ENCODE data around the gene PGA3. TPM values are rescaled to one million over a fixed set of nuclear protein-coding genes. Genes with fewer than 3 reads are reported as not detected.
"Not testable (repeated sequence)": the region's sequence is repeated elsewhere in the genome, so short reads cannot be mapped to it uniquely, and the experiment has no call there.

PGA3 gene
- polyA plus RNA-seq, 1 of the 3 experiments (the other 2 are of a cell fraction) = not detected

- peaks cover 0 to 11% of the 10 kb centered on the region in 2 experiments; a peak in 1 of 4 replicates for H3K4me1 ChIP-seq (ENCODE audit: control insufficient read depth in 1 of 2, insufficient read depth in 2 of 2, low read depth in 1 of 2, low read length in 1 of 2)
- H3K9me3 ChIP-seq; POLR2A ChIA-PET; H3K4me3 ChIP-seq (ENCODE audit: low read depth in 2 of 2, low read length in 1 of 2); DNase-seq; H4K20me1 ChIP-seq (ENCODE audit: insufficient read depth); H3K9ac ChIP-seq; H3K27ac ChIP-seq (ENCODE audit: low read depth in 2 of 2, low read length in 1 of 2); H3K36me3 ChIP-seq (replicated peaks in 1 of 2; ENCODE audit: control insufficient read depth in 1 of 2, insufficient read depth in 2 of 2, low read length in 1 of 2); H3K9me2 ChIP-seq; H3K79me2 ChIP-seq (ENCODE audit: insufficient read depth); H3K27me3 ChIP-seq (ENCODE audit: insufficient read depth); H3K4me2 ChIP-seq; H3F3A ChIP-seq (replicated peaks; ENCODE audit: insufficient read depth); CTCF ChIA-PET; H2AFZ ChIP-seq (ENCODE audit: low read depth): not testable (repeated sequence)
- no CpG with 5 or more reads among the region's 10 CpGs for WGBS (ENCODE audit: low lambda C conversion rate)
Observed at GRCh38 chr11:61245284-61245964, 42.1 kb downstream of the PGA3 start.

- H3K9ac ChIP-seq; H2AFZ ChIP-seq (ENCODE audit: low read depth); H3K4me3 ChIP-seq (ENCODE audit: low read depth in 2 of 2, low read length in 1 of 2); CTCF ChIA-PET; DNase-seq; H3K27me3 ChIP-seq (ENCODE audit: insufficient read depth); H4K20me1 ChIP-seq (ENCODE audit: insufficient read depth); H3K9me2 ChIP-seq; H3K36me3 ChIP-seq (replicated peaks in 1 of 2; ENCODE audit: control insufficient read depth in 1 of 2, insufficient read depth in 2 of 2, low read length in 1 of 2); H3K4me2 ChIP-seq; H3F3A ChIP-seq (replicated peaks; ENCODE audit: insufficient read depth); H3K79me2 ChIP-seq (ENCODE audit: insufficient read depth); POLR2A ChIA-PET; H3K9me3 ChIP-seq; H3K27ac ChIP-seq (ENCODE audit: low read depth in 2 of 2, low read length in 1 of 2): not testable (repeated sequence)
- peaks cover 0 to 27% of the 10 kb centered on the region in 2 experiments; a peak in 1 of 4 replicates for H3K4me1 ChIP-seq (ENCODE audit: control insufficient read depth in 1 of 2, insufficient read depth in 2 of 2, low read depth in 1 of 2, low read length in 1 of 2)
- 71% methylated on average over 9 of the region's 9 CpGs for WGBS (ENCODE audit: low lambda C conversion rate)
Observed at GRCh38 chr11:61248071-61248470, 44.8 kb downstream of the PGA3 start.

DNA sequence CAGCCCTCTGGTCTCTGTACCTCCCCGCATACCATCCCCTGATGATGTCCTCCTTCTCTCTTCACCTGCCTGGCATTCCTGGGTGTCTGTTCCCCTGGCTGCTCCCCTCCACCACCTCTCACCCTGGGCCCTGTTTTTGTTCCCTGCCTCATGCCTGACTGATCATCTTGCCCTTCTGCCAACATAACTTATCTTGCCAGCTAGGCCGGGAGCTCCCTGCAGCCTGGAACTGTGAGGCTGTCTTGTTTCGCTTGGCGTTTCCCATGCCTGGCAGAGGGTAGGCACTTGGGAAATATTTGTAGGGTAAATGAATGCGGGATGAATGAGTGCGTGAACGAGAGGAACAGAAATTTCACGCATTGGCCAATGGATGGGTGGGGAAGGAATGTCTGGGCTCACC, 45.9 kb downstream of the PGA3 start:
- H3K27ac ChIP-seq (ENCODE audit: low read depth in 2 of 2, low read length in 1 of 2); H3K9ac ChIP-seq; H3K4me3 ChIP-seq (ENCODE audit: low read depth in 2 of 2, low read length in 1 of 2); H3K36me3 ChIP-seq (replicated peaks in 1 of 2; ENCODE audit: control insufficient read depth in 1 of 2, insufficient read depth in 2 of 2, low read length in 1 of 2); H3K9me2 ChIP-seq; H2AFZ ChIP-seq (ENCODE audit: low read depth); CTCF ChIA-PET; H3K27me3 ChIP-seq (ENCODE audit: insufficient read depth); H3F3A ChIP-seq (replicated peaks; ENCODE audit: insufficient read depth); H3K9me3 ChIP-seq; H3K79me2 ChIP-seq (ENCODE audit: insufficient read depth); H3K4me2 ChIP-seq; H4K20me1 ChIP-seq (ENCODE audit: insufficient read depth); DNase-seq: not testable (repeated sequence)
- POLR2A ChIA-PET = interaction anchor here (0.6 kb wide), 1 partner anchor 150 kb away, joined by 4 read pairs; no protein-coding TSS in a partner anchor
- peaks cover 0 to 27% of the 10 kb centered on the region in 2 experiments; a peak in 1 of 4 replicates for H3K4me1 ChIP-seq (ENCODE audit: control insufficient read depth in 1 of 2, insufficient read depth in 2 of 2, low read depth in 1 of 2, low read length in 1 of 2)
- 76% methylated on average over 8 of the region's 8 CpGs for WGBS (ENCODE audit: low lambda C conversion rate)

GRCh38 chr11:61250796-61251765, 47.8 kb downstream of the PGA3 start:
- H3K4me1 ChIP-seq (ENCODE audit: control insufficient read depth in 1 of 2, insufficient read depth in 2 of 2, low read depth in 1 of 2, low read length in 1 of 2) = peaks cover 0 to 27% of the 10 kb centered on the region in 2 experiments; a peak in 1 of 4 replicates
- H3K9ac ChIP-seq; H3F3A ChIP-seq (replicated peaks; ENCODE audit: insufficient read depth); H3K36me3 ChIP-seq (replicated peaks in 1 of 2; ENCODE audit: control insufficient read depth in 1 of 2, insufficient read depth in 2 of 2, low read length in 1 of 2); H2AFZ ChIP-seq (ENCODE audit: low read depth); H3K79me2 ChIP-seq (ENCODE audit: insufficient read depth); H3K27me3 ChIP-seq (ENCODE audit: insufficient read depth); H3K4me2 ChIP-seq; H3K9me3 ChIP-seq; H3K9me2 ChIP-seq; H3K4me3 ChIP-seq (ENCODE audit: low read depth in 2 of 2, low read length in 1 of 2); H4K20me1 ChIP-seq (ENCODE audit: insufficient read depth): not testable (repeated sequence)
- peak; percentile 71 for DNase-seq
- ChIA-PET CTCF (interaction anchor here (0.9 to 4.3 kb wide), 5 partner anchors 43 to 281 kb away, joined by 3 to 20 read pairs (median 4); partner anchors contain the start of gene VWCE), POLR2A (interaction anchor here (0.9 kb wide), 1 partner anchor 7 kb away, joined by 3 read pairs; no protein-coding TSS in a partner anchor)
- H3K27ac ChIP-seq (ENCODE audit: low read depth in 2 of 2, low read length in 1 of 2) = peak overlapping the region in 1 of 2 experiments; percentile 85; a peak in 2 of 4 replicates
- TF ChIP-seq FOXJ3 (CRISPR knock-in tag; IDR thresholded peaks at IDR 0.05) (0 out of 2 replicates have a peak, but pooled peaks have one; percentile 38), GATA2 (CRISPR knock-in tag; IDR thresholded peaks at IDR 0.05) (0 out of 2 replicates have a peak, but pooled peaks have one; percentile 9), MXI1 (IDR thresholded peaks at IDR 0.05; ENCODE audit: low read depth, low read length) (peak; percentile 67; the same call in 1 of the 2 replicates)
- WGBS (ENCODE audit: low lambda C conversion rate) = 47% methylated on average over 20 of the region's 20 CpGs

GRCh38 chr11:61252332-61252731, 49.0 kb downstream of the PGA3 start:
- not testable (repeated sequence) for H3K36me3 ChIP-seq (replicated peaks in 1 of 2; ENCODE audit: control insufficient read depth in 1 of 2, insufficient read depth in 2 of 2, low read length in 1 of 2); H3K9ac ChIP-seq; DNase-seq; H3F3A ChIP-seq (replicated peaks; ENCODE audit: insufficient read depth); H4K20me1 ChIP-seq (ENCODE audit: insufficient read depth); H3K27ac ChIP-seq (ENCODE audit: low read depth in 2 of 2, low read length in 1 of 2); H3K79me2 ChIP-seq (ENCODE audit: insufficient read depth); H2AFZ ChIP-seq (ENCODE audit: low read depth); H3K4me2 ChIP-seq; H3K4me3 ChIP-seq (ENCODE audit: low read depth in 2 of 2, low read length in 1 of 2); H3K9me2 ChIP-seq; H3K27me3 ChIP-seq (ENCODE audit: insufficient read depth); H3K9me3 ChIP-seq
- ChIA-PET POLR2A (interaction anchor here (0.6 kb wide), 1 partner anchor 102 kb away, joined by 3 read pairs; no protein-coding TSS in a partner anchor), CTCF (interaction anchor here (1.4 to 4.3 kb wide), 2 partner anchors 41 to 183 kb away, joined by 3 to 20 read pairs; partner anchors contain the start of gene VWCE)
- peaks cover 0 to 27% of the 10 kb centered on the region in 2 experiments; a peak in 1 of 4 replicates for H3K4me1 ChIP-seq (ENCODE audit: control insufficient read depth in 1 of 2, insufficient read depth in 2 of 2, low read depth in 1 of 2, low read length in 1 of 2)
- 31% methylated on average over 1 of the region's 1 CpG for WGBS (ENCODE audit: low lambda C conversion rate)
